GM18502 (cell line): ENCODE measurements around the gene GALNT2.

ENCODE experiments used
- ATAC-seq: cut with Tn5 transposase; IDR thresholded peaks from one replicate; pipeline ENCODE4 v1.9.1; 2021; ENCODE audit warnings: mild to moderate bottlenecking; ENCODE audit not compliant: unreplicated experiment, poor library complexity

Gene GALNT2

DNA sequence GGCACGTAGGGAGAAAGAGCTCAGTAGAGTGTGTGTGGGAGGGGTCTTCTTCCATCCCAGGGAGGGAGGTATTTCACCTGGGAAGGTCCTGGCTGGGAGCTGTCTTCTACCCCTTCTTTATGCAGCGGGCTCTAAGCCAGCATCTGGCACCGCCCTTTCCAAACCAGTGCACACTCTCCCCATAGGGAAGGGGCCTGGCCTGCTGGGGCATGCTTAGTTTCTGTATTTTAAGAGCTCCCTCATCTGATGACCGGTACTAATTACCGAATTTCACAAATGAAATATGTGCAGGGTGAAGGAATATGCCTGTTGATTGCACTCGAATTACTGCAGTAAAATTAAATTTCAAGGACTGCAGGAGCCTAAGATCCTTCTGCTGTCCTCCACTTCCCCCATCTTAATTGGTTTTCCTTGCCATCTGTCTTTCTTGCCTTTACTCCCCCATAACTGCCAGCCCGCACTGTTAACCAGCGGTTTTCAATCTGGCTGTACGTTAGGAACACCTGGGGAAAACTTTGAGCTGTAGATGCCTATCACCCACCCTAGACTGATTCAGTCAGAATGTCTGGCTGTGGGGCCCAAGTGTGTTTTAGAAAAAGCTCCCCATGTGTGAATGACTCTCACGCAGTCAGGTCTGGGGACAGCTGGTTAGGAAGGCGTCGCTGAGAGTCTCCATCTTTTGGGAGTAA is 20.1 kb downstream of the GALNT2 start:
- no peak for ATAC-seq

DNA sequence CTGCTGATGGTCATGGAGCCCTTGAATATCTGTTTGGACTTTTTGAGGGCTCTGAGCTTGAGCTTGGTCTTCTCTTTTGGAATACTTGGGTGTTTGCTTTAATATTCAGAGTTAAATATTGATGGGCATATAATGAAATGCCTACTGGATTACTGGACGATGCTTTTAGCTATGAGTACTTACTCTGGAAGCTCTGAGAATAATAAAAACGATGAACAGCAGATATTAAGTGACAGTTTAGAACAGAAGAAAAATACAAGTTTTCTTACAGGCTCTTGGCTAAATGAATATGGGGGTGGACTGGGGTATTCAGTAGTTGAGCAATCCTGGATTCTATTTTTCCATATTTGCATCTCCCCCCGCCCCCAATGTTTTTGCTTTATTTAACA is 20.7 kb downstream of the GALNT2 start:
- no peak for ATAC-seq

DNA sequence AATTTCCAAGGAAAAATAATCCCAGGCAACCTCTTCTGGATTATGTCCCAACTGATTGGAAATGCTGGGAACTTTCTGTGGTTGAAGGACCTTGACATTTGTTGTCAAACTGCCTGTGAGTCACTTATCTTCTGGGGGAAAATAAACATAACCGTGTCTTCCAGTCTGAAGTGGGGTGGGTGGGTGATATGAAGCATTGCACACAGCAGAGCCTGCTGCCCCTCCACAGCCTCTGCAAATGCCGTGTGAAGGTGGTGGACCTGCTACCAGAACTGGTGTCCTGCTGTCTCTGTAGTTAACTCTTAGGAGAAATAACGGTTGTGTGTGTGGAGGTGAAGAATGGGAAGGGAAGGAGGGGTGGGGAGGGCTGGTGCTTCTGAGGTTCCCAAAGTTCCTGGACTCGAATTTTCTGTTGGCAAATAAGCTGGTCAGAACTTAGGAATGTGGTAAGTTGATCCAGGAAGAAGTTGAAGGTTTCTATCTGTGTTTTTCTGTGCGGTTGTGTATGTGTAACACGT is 23.2 kb downstream of the GALNT2 start:
- ATAC-seq = no peak

DNA sequence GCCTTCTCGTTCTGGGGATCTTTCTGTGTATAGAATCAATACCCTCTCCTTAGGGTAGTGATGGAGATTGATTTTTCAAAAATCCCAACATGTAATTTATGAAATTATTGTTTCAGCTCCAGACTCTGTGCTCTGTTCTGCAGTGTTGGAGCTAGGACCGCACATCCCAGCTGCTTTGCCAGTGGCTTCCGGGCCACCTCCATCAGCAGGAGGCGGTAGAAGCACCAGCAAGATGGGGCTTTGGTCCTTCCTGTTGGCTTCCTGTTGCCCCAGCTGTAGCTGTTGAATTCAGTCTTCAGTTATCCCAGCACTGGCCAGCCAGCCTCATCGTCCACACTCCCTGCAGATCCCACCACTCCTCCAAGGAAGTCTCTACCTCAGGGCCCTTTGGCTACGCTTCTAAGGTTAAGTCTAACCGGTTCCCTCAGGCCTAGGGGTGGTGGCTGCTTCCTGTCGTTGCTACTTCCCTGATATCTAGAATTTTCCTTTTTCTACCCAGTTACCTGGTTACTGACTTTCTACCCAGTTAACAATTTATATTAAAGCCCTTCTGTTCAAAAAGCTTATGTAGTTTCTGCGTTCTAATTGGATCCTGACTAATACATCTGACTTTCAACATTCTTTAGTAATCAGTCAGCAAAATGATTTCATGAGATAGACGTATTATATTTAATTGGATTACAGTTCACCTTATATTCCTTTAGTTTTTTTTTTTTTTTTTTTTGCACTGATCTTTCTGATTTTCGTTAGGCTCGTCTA is 24.6 kb downstream of the GALNT2 start:
- no peak for ATAC-seq

DNA sequence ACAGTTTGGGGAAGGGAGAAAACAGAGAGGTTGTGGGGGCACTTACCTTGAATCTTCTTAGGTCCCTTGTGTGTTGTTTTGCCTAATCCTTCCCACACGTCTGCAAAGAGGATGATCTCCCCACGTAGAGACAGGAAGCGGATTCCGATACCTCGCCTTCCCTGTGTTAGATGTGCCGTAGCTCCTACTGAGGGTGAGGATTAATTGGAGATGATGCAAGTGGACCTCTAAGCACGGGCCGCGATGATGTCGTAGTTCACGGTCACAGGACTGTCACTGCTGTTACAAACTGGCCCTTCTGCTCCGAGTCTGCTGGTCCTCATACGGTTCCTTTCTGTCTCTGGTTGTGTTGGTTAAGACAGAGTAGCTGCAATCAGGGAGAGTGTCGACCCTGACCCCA is 27.7 kb downstream of the GALNT2 start:
- ATAC-seq = no peak

DNA sequence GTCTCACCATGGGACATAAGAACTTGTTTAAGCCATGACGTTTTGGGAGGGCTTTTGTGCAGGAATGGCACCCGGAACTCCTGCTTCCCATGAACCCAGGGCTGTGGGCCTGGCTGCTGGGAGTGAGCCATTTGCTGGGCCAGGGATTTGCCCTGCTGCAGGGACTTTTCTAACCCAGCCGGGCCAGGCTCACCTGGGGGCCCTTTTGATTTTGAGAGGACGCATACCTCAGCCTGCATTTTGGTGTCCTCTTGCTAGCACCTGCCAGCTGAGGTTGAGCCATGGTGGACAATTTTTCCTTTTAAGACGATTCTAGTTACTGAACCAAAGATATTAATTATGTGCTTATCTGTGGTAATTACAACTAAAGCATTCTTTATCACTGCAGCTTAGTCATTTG is 28.9 kb downstream of the GALNT2 start:
- no peak for ATAC-seq

DNA sequence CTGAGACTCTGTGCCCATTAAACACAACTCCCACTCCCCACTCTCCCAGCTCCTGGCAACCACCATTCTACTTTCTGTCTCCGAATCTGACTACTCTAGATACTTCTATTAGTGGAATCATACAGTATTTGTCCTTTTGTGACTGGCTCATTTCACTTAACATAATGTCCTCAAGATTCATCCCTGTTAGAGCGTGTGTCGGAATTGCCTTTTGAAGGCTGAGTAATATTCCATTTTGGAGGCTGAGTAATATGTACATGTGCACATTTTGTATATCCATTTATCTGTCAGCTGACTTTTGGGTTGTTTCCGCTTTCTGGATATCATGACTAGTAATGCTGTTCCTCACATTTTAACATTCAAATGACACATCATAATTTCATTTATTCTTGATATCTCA is 30.3 kb downstream of the GALNT2 start:
- no peak for ATAC-seq

DNA sequence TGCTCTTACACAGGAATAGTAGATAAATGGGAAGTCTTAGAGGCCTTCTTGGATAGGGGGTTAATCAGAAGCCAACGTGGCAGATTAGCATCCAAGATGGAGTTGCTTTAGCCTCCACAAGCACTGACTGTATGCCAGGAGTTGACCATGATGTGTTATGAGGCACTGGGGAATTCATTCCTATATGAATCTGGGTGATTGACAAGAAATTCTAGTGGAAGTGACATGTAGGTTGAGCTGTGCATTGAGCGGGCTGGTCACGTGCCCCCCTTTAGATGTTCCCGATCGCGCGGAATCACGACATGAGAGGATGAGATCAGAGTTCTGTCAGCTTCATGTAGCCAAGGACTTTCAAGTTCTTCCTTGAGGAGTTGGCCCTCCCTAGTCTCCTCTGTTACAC is 31.7 kb downstream of the GALNT2 start:
- no peak for ATAC-seq

DNA sequence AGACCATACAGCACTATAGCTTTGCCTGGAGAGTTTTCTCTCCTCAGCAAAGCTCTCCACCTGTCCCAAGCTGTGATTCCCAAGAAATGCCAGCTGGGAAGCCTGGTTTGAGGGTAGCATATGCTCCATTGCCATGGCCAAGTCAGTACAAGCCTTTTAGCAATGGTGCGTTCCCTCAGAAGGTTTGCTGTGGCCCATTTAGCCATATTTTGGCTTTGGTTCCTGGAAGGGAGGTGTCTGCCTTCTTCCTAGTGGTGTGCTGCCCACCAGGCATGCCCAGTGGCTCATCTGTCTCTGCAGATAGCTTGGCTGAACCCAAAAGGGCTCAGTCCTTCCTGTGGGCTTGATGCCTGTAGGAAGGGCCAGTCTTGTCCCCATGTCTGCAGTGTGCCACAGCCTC is 32.4 kb downstream of the GALNT2 start:
- no peak for ATAC-seq

DNA sequence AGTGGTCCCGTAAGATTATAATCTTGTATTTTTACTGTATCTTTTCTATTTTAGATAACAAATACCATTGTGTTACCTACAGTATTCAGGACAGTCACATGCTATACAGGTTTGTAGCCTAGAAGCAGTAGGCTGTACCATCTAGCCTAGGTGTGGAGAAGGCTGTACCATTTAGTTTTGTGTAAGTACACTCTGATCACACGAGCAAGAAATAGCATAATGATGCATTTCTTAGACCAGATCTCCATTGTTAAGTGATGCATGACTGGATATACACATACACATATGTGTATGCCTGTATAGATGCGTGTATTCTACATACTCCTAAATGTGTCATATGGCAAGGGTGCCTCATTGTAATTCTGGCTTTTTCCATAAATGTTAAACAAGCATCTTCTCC is 33.9 kb downstream of the GALNT2 start:
- no peak for ATAC-seq

DNA sequence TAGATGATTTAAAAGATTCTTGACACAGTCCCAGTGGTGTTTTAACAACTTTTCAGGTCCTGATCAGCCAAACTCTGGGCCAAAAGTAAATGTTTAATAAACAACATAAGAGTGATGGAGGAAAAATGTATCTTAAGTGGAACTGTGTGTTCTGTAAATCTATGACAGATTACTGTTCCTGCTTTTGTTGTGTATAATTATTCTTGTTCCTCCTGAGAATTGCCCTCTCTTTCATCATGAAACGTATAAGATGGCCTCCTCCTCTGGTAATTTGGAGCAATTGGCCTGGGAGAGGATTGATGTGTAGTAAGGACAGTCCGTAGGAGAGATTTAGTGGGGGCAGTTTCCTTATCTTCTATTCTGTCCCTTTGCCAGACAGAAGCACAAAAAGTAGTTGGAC is 34.5 kb downstream of the GALNT2 start:
- no peak for ATAC-seq

DNA sequence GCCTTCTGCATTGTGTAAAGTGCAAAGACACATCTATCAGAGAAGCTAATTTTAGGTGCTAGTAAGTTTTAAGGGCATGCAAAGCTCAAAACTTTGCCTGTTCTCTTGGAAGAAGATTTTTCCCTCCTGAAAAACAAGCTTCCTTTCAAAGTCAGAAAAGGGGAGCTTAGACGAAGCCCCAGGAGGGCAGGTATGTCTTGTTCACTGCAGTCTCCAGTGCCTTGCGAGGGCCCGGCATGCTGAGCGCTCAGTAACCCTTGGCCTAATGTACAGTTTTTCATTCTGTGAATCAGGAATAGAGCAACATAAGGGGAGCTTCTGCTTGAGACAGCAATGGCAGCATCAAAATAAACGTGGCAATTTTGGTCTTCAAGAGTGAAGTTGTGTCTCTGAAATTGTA is 35.0 kb downstream of the GALNT2 start:
- ATAC-seq = no peak

DNA sequence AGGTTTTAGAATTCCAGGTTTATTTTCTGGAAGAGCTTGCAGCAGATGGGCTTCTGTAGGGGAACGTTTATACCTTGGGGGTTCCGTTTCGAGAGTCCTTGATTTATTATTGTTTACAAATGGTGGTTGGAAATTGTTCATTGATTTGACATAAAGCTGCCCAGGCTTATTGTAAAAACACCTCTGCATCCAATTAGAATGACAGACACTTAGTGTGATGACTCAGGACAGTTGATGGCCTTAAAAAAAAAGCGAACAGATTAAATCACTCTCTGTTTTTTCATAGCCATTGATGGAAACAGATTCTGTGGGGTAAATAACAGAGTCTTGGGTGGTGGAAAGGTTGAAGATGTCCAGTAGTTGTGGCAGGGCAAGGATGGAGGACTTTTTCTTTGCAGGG is 35.4 kb downstream of the GALNT2 start:
- ATAC-seq = no peak

DNA sequence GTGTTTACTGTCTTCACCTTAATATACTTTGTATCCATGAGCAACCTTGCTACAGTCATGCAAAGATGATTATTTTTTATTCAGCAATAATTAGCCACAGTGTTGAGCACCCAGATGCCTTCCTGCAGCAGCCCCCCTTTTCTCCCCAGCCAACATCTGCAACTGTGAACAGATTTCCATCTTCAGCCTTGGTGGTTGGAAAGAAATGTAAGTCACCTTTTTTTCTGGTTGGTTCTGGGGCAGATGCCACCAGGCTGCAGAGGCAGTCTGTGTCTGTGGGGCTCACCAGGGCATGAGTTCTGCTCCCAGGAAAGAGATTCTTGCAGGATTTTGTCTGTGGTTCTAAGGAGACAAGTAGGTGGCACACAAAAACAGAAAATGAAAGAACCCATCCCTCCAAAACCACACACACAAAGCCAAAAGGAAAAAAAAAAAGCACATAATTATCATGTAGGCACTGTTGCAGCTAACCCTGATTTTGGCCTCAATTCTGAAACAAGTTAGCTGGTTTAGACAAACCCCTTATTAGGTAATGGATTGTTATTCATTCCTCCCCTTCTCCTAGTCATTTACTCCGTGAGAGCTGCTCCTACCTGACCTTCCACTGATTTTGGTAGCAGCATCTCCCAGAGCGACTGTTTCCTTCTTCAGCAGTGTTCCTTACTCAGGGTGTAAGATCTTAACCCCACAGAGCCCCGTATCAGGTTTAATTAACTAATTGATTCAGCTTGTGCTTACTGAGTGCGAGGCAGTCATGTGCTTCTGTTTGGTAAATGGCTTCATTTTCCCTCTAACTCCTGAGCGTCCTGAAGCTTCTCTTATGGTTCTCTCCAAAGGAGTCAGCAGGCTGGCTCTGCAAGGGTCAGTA is 36.5 kb downstream of the GALNT2 start:
- ATAC-seq = no peak

DNA sequence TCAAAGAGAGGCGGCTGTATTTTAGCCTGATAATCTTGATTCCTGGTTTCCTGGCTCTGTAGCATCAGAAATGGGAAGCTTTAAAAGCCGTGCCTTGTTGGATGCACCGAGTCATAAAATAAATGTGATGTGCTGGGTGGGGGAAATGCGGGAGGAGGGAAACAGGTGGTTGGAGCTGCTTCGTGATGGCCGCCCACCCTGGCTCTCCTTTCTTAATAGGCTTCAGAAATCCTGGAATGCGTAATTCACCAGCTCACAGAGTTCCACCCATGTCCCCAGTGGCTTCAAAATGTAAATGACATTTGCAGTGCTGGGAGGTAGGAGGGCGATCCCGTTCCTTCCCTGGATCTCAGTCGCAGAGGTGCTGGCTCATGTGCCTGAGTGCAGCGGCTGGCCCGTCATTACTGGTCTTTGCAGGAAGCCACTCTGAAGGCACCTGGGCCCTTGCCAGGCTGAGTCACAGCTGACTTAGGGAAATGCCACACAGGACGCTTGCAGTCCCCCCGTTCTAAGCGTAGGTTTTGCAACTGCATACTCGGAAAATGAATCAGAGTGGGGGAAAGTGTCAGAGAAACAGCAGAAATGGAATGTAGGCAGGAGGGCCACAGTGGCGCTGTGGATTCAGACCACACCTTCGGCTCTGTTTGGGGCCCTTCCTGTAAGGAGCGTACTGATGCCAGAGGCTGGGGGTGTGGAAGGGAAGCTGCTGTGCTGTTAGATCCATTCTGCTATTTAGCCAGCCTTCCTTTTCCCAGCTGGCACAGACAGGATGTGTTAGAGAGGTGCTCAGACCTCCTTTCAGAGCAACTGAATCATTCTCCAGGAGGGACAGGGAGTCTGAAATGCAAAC is 37.6 kb downstream of the GALNT2 start:
- ATAC-seq = peak; percentile 69

DNA sequence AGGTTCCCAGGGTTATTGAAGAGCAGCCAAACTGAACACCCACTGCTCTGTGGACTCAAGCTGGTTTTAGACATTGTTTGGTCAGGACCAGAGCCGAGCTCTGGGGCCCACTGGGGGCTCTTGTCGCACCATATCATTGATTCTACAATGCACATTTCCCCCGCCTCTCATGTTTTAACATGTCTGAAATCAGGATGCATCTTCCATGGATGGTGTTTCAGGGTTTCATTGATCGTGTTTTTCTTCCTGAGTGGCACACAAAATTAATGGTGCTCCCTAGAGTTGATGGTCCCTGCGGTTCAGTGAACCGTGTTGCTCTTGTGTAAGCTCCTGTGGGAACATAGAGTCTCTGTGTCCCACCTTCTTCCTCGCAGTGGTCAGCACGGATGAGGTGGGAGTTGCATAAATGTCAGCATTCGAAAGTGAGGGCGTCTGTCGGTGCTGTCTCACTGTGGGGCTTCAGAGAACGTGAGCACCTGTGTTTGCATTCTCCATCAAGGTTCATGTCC is 38.3 kb downstream of the GALNT2 start:
- ATAC-seq = no peak

DNA sequence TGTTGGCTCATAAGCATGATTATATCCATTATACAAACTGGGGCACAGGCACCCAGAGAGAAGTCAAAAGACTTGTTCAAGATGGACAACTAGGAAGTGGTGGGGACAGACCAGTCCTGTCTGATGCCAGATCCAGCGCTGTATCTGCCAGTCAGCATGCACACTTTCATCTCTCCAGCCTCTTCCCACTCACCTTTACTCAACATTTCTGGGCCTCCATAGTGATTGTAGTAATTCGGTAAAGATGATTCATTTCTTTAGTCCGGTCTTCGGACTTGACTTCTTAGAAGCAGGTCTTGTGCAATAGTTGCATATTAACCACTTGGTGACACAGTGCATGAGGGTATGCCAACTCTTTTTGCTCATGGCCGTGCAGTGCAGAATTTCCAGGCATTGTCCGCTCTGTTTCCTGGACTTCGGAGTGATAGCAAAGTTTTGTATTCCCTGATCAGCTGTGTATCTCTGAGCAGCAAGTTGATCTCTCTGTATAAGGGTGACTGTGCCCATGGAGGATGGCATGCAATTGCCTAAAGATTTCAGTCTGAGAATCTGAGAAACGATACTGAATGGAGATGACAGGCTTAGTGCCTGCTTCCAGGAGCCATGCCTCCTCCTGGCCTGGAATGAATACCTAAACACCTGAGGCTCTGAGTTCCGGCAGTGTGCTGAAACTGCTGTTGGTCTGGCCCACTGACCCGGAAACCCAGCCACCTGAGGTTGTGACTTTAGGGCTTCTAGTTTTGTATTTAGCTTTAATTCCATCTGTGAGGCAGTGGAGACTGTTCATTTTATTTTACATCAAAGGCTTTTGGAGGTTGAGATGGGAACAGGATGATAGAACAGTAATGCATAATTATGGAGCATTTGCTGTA is 39.0 kb downstream of the GALNT2 start:
- no peak for ATAC-seq

DNA sequence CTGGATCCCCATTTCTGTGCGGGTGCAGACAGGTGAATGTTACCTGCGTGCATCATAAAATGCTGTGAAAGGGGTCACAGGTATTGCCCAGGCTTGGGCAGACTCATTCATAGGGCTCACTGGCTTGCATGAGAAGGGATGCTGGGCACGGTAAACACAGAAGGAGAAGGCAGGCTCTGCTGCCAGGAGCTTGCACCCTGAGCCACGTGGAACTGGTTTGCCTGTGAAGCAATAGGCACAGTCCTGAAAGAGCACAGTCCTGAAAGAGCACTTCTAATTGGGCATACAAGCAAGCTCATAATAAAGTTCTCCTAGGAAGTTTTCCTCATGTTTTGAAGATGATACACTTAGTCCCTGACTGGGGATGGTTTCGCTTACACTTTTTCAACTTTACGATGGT is 40.9 kb downstream of the GALNT2 start:
- no peak for ATAC-seq

DNA sequence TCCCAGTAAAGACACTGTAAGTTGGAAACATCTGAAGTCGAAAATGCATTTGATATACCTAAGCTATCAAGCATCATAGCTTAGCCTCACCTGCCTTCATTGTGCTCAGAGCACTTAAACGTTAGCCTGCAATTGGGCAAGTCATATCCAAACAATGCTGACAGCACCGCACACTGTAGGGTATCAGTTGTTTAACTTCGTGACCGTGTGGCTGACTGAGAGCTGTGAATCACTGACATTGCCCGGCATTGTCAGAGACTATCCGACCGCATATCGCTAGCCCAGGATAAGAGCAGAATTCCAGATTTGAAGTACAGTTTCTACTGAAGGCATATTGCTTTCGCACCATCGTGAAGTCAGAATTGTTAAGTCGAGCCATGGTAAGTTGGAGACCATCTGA is 41.5 kb downstream of the GALNT2 start:
- ATAC-seq = no peak
